Activated CD4-positive, alpha-beta T cell treated with anti-CD3 and anti-CD28 coated beads, Interleukin-2, amount 50 U/mL, for 4 hours (primary cell): Measurements from ENCODE around the gene MAP3K13.
"Not testable (repeated sequence)": the region's sequence is repeated elsewhere in the genome, so short reads cannot be mapped to it uniquely, and the experiment has no call there.

Experiments used
- DNase-seq, 2 experiments: peaks; one replicate each; pipeline ENCODE4 v3.0.0-alpha.2; 2020

The MAP3K13 gene

GRCh38 chr3:185399737-185400667 is 37.1 kb downstream of the MAP3K13 start:
- DNase-seq, result no peak

- DNase-seq, result no peak
Measured at GRCh38 chr3:185400866-185401265, 37.9 kb downstream of the MAP3K13 start.

DNA sequence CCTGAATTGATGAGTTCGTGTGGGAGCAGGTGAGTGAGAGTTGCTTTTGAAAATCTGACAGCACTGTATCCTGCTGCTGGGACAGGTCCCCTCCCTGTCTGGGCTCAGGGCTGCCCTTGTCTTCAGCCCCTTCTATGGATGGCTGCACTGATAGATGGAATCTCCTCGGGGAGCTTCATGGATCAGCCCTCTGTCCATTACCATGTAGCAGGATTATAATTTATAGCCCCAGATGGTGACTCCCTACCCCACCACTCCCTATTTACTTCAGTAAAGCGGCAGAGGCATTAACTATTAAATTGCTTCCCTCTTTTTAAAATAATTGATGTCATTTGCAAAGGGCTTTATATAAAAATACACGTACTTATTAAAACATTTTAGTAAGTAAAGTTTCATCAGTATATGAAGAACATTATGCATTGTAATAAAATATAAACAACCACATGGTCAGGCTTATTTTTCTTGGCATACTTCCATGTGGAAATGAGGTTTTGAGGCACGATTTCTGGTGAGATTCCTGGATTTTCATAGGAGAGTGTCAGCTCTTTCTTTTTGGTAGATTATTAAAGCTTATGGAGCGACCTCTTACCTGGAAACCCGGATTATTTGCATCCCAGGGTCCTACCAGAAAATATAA is 38.5 kb downstream of the MAP3K13 start:
- DNase-seq, result no peak

GRCh38 chr3:185402561-185402960 is 39.6 kb downstream of the MAP3K13 start:
- DNase-seq, result no peak

DNA sequence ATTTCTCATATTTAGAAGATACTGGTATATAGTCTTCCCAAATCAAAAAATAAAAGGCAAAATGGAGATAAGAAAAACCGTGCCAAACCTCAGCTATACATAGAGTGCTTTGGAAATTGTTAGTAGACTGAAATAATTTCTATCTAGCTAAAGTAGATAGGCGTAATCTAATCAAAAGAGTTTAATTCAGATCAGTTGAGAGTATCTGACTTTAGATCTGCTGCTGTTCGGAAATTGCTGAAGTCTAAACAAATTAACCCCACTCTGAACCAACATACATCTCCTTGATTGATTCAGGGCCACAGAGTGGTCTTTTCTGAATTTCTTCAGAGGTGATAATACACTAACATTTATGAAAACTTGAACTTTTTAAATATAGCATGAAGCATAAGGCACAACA is 40.1 kb downstream of the MAP3K13 start:
- no peak for DNase-seq

GRCh38 chr3:185405243-185405642 is 42.3 kb downstream of the MAP3K13 start:
- DNase-seq, result no peak

DNA sequence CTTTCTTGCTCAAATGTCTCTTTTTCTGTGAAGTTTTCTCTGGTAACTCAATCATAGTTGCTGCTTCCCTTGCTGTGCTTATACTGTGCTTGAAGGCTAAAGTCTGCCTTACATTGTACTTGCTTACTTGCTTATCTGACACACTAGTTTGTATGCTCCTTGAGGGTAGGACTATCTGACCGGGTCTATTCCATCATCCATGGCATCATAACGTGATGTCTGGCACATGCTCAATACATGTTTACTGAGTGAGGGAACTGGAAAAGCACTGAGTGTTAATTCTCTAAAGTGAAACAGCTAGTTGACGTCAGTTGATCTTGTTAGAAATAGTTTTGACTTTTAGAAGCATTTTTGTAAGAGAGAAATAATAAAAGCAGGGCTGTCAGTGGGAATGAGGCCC is 42.7 kb downstream of the MAP3K13 start:
- DNase-seq, result no peak

GRCh38 chr3:185406121-185406620 is 43.2 kb downstream of the MAP3K13 start:
- DNase-seq, result no peak

- no peak for DNase-seq
Measured at GRCh38 chr3:185409957-185410356, 47.0 kb downstream of the MAP3K13 start.

DNA sequence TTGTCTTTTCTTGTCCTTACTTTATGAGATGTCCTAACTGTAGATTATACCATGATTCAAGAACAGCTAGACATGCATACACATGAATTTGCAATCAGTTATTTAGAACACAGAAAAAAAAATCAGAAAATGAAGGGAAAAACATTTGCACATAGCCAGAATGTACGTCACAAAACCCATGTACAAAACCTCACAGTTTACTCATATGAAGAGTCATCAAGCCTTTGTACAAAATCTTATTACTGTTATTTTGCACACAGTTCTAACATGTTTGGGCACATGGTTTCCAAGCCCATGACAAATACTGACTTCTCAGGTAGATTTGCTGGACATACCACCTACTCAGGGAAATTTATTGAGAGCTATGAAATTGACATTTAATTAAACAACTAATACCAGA is 48.2 kb downstream of the MAP3K13 start:
- DNase-seq, result no peak

- no peak for DNase-seq
Measured at GRCh38 chr3:185416513-185416912, 53.6 kb downstream of the MAP3K13 start.

GRCh38 chr3:185418561-185418977 is 55.6 kb downstream of the MAP3K13 start:
- DNase-seq, result not testable (repeated sequence)

DNA sequence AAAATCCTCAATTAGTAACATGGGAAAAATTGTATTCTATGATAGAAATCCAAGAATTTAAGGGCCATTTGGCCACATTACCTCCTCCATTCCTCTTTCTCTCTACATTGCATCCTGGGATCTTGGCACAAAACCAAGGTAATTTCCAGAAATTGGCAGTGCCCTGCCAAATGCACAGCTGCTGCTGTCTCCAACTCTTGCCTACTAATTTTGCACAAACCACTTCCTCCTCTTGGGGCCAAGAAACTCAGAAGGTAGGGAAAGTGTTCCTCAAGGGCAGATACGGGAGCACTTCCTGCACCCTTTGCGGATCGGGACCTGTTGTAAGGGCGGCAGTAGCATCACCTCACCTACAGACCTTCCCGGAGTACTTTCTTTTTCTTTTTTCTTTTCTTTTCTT is 57.8 kb downstream of the MAP3K13 start:
- DNase-seq, result no peak

DNA sequence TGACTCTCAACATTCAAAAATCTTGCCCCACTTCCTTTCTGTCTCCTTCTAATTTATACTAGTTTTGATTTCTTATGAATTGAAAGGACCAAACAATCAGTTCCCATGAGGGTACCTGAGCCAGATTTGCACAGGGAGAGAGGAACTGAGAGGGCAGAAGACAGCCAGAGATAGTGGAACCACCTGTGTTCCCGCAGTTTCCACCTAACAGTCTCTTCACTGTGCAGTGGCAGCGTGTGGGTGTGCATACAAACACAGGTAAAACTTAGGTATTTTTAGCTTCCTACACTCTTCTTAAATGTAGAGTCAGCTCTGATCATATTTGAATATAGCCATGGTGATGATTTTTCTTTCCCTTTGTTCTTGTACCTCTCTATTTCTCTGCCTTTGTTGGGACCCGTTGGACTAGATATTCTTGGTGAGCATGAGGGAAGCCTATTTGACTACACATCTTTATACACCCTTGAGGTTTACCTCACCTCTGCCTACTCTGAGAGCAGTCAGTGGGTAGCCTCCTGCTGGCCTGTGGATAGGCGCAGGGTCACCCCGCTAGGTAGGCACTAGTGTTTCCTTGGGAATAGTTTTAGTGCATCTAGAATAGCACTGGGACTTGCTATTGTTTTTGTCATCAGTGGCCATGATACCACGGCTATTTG is 58.8 kb downstream of the MAP3K13 start:
- DNase-seq, result no peak

DNA sequence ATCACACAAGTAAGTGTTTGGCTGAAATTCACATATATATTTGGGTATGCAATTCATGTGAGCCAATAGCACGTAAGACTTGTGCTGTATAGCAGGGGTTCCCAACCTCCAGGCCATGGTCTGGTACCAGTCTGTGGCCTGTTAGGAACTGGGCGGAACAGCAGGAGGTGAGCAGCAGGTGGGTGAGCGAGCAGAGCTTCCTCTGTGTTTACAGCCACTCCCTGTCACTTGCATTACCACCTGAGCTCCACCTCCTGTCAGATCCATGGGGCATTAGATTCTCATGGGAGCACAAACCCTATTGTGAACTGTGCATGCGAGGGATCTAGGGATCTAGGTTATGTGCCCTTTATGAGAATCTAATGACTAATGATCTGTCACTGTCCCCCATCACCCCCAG is 59.7 kb downstream of the MAP3K13 start:
- no peak for DNase-seq

DNA sequence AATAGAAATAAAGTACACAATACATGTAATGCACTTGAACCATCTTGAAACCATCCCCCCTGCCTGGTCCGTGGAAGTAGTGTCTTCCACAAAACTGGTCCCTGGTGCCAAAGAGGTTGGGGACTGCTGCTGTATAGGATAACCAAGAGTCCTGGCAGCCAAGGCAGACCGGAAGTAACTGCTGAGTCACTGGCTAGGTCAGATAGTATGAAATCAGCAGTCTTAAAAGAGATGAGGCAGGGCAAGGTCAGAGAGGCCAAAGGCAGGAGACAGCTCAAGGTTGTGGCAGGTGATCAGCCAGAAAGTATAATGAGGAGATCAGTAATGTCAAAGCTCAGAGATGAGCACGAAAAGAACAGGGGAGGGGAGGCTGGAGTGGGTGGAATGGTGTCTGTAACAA is 60.2 kb downstream of the MAP3K13 start:
- no peak for DNase-seq

- no peak for DNase-seq
Measured at GRCh38 chr3:185424435-185424834, 61.5 kb downstream of the MAP3K13 start.

- DNase-seq, result no peak
Measured at GRCh38 chr3:185430375-185430774, 67.4 kb downstream of the MAP3K13 start.

- no peak for DNase-seq
Measured at GRCh38 chr3:185439745-185440466, 77.0 kb downstream of the MAP3K13 start.

GRCh38 chr3:185442031-185442430 is 79.1 kb downstream of the MAP3K13 start:
- DNase-seq, result no peak

GRCh38 chr3:185444329-185444728 is 81.4 kb downstream of the MAP3K13 start:
- DNase-seq, result no peak

DNA sequence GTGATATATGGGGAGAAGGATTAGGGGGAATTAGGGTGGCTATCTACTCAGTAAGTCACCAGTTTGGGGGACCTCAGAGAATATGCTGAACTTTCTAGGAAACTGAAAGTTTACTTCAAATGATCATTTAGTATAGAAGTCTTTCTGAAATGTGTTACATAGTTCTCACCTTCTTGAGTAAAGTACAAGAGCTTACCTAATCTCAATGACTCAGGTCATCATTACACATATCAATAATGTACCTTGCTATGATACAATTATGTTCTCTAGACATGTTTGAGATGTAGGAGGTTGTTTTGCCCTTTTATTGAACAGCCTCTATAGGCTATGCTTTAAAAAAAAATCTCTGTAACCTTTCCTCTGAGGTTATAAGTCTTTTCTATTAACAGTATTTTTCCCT is 85.2 kb downstream of the MAP3K13 start:
- no peak for DNase-seq

- DNase-seq, result not testable (repeated sequence)
Measured at GRCh38 chr3:185451432-185451831, 88.5 kb downstream of the MAP3K13 start.
